HG02981 (cell line): ENCODE results near the gene CCDC102B.

Source experiments
- ATAC-seq: cut with Tn5 transposase; IDR thresholded peaks from one replicate; pipeline ENCODE4 v1.9.1; 2021; ENCODE audit warnings: mild to moderate bottlenecking, moderate library complexity; ENCODE audit not compliant: unreplicated experiment

The CCDC102B gene

DNA sequence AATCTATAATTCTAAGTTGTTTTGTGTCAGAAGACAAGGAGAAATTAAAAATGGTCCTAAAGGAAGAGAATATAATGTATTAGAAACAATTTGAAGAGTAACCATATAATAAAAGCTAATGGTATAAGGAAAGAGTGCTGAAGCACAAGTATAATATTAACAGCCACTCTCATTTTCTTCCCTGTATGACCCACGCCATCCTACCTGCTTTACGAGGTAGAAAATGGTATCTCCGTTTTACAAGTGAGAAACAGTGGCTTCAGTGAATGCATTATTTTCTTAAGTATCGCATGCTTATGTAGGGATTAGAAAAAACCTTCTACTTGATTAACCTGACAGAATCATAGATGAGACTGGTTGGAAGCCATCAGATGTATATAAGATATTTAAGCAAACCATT, 266.2 kb downstream of the CCDC102B start:
- ATAC-seq: no peak

DNA sequence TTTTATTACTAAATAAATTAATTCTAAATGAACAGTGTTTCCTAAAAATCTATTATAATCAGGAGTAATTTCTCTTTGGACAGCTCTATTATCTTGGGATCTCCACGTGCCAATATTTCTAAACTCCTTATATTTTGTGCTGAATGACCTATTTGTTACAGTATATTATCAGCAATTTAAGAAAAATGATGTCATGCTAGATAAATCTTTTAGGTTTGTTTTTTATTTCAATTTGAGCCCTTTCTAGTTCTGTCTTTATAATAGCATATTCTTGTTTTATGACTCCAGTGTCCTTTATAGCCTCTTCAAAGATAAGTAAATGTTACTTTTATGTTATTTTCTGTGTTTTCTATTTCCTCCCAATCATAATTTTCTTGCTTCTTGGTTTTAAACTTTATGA, 269.2 kb downstream of the CCDC102B start:
- ATAC-seq: no peak

DNA sequence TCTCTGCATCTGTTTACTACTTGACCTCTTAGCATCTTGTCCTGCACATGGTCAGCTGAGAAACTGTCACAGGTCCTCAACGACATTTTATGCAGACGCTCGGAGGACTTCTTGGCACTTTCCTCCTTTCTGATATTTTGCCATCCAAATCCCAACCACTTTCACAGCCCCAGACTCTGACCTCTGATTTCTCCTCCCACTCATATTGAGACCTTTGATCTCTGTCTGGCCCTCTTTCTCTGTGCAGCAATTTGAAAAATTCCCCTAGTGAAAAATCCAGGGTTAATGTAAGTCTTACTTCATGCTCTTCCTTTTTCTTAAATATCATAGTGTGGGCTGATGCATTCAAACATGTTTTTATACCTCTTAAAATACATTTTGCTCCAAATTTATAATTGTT, 273.8 kb downstream of the CCDC102B start:
- ATAC-seq: no peak

DNA sequence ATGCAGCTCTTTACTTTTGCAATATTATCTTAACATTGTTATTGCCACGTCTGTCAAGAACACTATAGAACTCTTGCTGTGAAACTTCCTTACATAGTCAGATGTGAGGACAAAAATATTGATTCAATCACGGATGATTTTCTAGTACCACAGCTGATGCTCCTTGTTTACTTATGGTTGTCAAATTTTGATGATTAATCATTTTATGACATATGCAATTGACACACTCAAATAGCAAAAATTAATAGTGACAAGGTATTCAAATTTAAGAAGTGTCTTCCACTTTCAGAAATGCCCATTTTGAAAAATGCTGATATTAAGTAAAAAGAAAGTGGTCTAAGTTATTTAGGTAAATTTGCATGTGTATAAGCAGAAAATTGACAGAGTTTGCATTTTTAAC, 284.0 kb downstream of the CCDC102B start:
- no peak for ATAC-seq

- no peak for ATAC-seq
These were observed 284.6 kb downstream of the CCDC102B start for GRCh38 chr18:69082499-69082898.

DNA sequence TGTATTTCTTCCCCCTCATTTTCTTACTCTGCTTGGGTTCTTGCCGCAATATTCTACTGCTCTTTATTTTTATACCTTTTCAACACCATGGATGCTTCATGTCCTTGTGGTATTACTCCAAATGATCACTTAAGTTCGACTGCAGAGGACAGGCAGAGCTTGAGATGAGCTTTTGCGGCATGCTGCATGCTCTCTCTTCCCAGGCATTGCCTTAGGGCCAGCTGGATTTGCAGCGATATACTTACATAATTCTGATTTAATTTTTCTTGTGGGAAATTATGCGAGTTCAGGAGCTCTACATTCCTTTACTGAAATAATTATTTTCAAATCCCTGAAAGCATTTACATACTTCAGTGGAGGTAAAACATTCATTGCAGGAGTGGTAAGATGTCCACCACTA, 288.1 kb downstream of the CCDC102B start:
- ATAC-seq: no peak

DNA sequence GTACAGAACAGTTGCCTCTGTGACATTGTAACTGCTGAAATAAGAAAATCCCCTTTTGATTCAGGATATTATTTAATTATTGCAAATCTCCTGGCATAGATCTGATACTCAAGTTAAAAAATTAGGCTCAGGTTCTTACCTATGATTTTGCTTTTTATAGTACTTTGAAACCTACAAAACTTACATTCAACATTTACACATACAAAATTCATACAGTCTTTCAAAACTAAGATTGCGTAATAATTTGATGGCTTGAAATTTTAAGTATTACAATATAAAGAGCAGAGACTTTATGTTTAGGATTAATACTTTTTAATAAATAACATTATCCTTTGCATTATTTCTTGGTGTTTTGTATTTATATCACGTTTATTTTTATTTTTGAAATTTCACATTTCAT, 291.1 kb downstream of the CCDC102B start:
- no peak for ATAC-seq

DNA sequence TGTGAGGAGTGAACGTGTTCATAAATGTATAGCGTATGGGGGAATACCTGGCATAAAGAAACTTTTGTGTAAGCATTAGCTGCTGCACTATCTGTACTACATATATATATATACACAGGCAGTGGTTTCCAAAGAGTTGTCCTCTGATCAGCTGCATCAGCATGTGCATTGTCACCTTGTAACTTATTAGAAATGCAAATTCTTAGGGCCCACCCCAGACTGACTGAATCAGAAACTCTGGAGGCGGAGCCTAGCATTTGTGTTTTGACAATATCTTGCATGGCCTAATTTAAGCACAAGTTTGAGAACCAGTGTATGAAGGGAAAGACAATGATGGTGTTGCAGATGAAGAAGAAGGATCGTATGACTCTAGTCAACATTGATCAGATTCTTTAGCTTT, 299.5 kb downstream of the CCDC102B start:
- ATAC-seq: peak; percentile 72

- no peak for ATAC-seq
These were observed 305.1 kb downstream of the CCDC102B start for GRCh38 chr18:69102959-69103358.
